A673 (cell line): ENCODE data around the gene ARHGEF26. TPM values are rescaled to one million over a fixed set of nuclear protein-coding genes. Genes with fewer than 3 reads are reported as not detected.

Source experiments
- BruUV-seq: library from RNA; stranded (reverse); fragments of 400-500 nt; replicated peaks from 2 replicates; lab custom pipeline; 2021; lab: Mats Ljungman, UMichigan
- CTCF ChIA-PET: fragments of 300-600 bp; sonication (Branson Sonifier 250); formaldehyde crosslinking; loops from one replicate; lab custom pipeline; 2022; ENCODE audit warnings: antibody characterized with exemption; lab: Charles Lee
- POLR2A ChIA-PET: fragments of 300-600 bp; sonication (Branson Sonifier 250); formaldehyde crosslinking; loops from one replicate; lab custom pipeline; 2022; ENCODE audit warnings: antibody characterized with exemption; ENCODE audit not compliant: low non-redundant PET; lab: Charles Lee
- DNase-seq: peaks from one replicate; pipeline ENCODE4 v3.0.0-alpha.2; 2015; ENCODE audit warnings: low spot score
- H3K27ac ChIP-seq: fragments of 200-600 bp; sonication (generic); 2 replicates; pipeline ENCODE4 v1.5.1; 2016; ENCODE audit warnings: mixed run types, low read depth, mild to moderate bottlenecking, mixed read lengths, antibody characterized with exemption, low read length; ENCODE audit not compliant: poor library complexity, severe bottlenecking
- H3K27me3 ChIP-seq: fragments of 200-600 bp; sonication (generic); replicated peaks from 2 replicates; pipeline ENCODE4 v1.6.1; 2017; ENCODE audit warnings: mixed run types, low read depth, mild to moderate bottlenecking, mixed read lengths, antibody characterized with exemption, low read length; ENCODE audit not compliant: insufficient read depth, poor library complexity
- H3K36me3 ChIP-seq: fragments of 200-600 bp; sonication (generic); 2 replicates; pipeline ENCODE4 v1.6.1; 2016; ENCODE audit warnings: mixed run types, mild to moderate bottlenecking, mixed read lengths, antibody characterized with exemption, low read length; ENCODE audit not compliant: insufficient read depth, poor library complexity, severe bottlenecking
- H3K4me1 ChIP-seq: fragments of 200-600 bp; sonication (generic); 2 replicates; pipeline ENCODE4 v1.6.1; 2017; ENCODE audit warnings: mixed run types, mild to moderate bottlenecking, mixed read lengths, antibody characterized with exemption, low read length; ENCODE audit not compliant: insufficient read depth, poor library complexity, severe bottlenecking
- H3K4me3 ChIP-seq: fragments of 200-600 bp; sonication (generic); 2 replicates; pipeline ENCODE4 v1.5.1; 2016; ENCODE audit warnings: low read depth, mixed run types, mild to moderate bottlenecking, mixed read lengths, low read length; ENCODE audit not compliant: poor library complexity, severe bottlenecking
- H3K9me3 ChIP-seq: fragments of 200-600 bp; sonication (generic); 2 replicates; pipeline ENCODE4 v1.6.1; 2016; ENCODE audit warnings: mixed run types, low read depth, mild to moderate bottlenecking, mixed read lengths, antibody characterized with exemption, low read length; ENCODE audit not compliant: poor library complexity, severe bottlenecking
- CTCF ChIP-seq: fragments of 300-800, 200-600 bp; sonication (generic); conservative IDR thresholded peaks from 2 replicates; pipeline ENCODE4 v1.5.1; 2017; ENCODE audit warnings: low read depth, mild to moderate bottlenecking, antibody characterized with exemption, low read length, moderate library complexity, mixed read lengths
- EZH2 ChIP-seq: fragments of 200-600 bp; sonication (generic); IDR thresholded peaks from 2 replicates; pipeline ENCODE4 v1.6.1; 2017; ENCODE audit warnings: borderline replicate concordance, low read depth, mild to moderate bottlenecking, mixed read lengths, antibody characterized with exemption, low read length; ENCODE audit not compliant: poor library complexity, severe bottlenecking
- intact Hi-C: fragments of 100-400 bp; cut with micrococcal nuclease; formaldehyde crosslinking; loops from one replicate; pipeline ENCODE4 v1.10.0; 2022; ENCODE audit not compliant: unreplicated experiment
- total RNA-seq: library from RNA; stranded (reverse); gene quantifications from 2 replicates; pipeline ENCODE4 v1.2.3, GENCODE V29; 2021

ARHGEF26 gene
- total RNA-seq, 1 experiment from 2014 or later = 15.9 TPM

GRCh38 chr3:154223519-154223918, 102.3 kb downstream of the ARHGEF26 start:
- BruUV-seq = no TSS peak
- ChIA-PET POLR2A (no interaction called here), CTCF (no interaction called here)
- intact Hi-C loops = no loop called here
- no peak for DNase-seq
- H3K4me3 ChIP-seq = no peak overlapping the region
- peaks cover 13% of the 10 kb centered on the region for H3K4me1 ChIP-seq
- no peak overlapping the region for H3K27ac ChIP-seq
- no peaks in the 10 kb centered on the region for H3K27me3 ChIP-seq
- H3K9me3 ChIP-seq = no peaks in the 10 kb centered on the region
- TF ChIP-seq EZH2 = no peak
- TF ChIP-seq CTCF = no peak
- H3K36me3 ChIP-seq = no peaks in the 10 kb centered on the region

GRCh38 chr3:154224366-154224765, 103.2 kb downstream of the ARHGEF26 start:
- ChIA-PET CTCF (no interaction called here), POLR2A (interaction anchor here (0.7 kb wide), 1 partner anchor 16 kb away, joined by 4 read pairs; no protein-coding TSS in a partner anchor)
- Histone ChIP-seq H3K9me3 (no peaks in the 10 kb centered on the region), H3K36me3 (no peaks in the 10 kb centered on the region), H3K27me3 (no peaks in the 10 kb centered on the region), H3K4me1 (peaks cover 13% of the 10 kb centered on the region), H3K27ac (peak overlapping the region; percentile 8), H3K4me3 (no peak overlapping the region)
- no TSS peak for BruUV-seq
- intact Hi-C loops = no loop called here
- TF ChIP-seq EZH2 (no peak), CTCF (no peak)
- DNase-seq = no peak

GRCh38 chr3:154224866-154225265, 103.7 kb downstream of the ARHGEF26 start:
- ChIA-PET POLR2A (interaction anchor here (0.7 kb wide), 1 partner anchor 17 kb away, joined by 4 read pairs; no protein-coding TSS in a partner anchor), CTCF (no interaction called here)
- no peaks in the 10 kb centered on the region for H3K27me3 ChIP-seq
- H3K4me3 ChIP-seq = no peak overlapping the region
- no peak for TF ChIP-seq EZH2
- TF ChIP-seq CTCF = no peak
- no peaks in the 10 kb centered on the region for H3K36me3 ChIP-seq
- intact Hi-C loops = no loop called here
- no peak for DNase-seq
- H3K4me1 ChIP-seq = peaks cover 13% of the 10 kb centered on the region
- H3K27ac ChIP-seq = peak overlapping the region; percentile 33
- no TSS peak for BruUV-seq
- H3K9me3 ChIP-seq = no peaks in the 10 kb centered on the region
